Kidney capillary endothelial cell (primary cell): ENCODE results near the gene CRYZL1.
A peak's percentile ranks its signal among the peaks of the same experiment; 100 is the strongest.

ENCODE experiments used
- DNase-seq: peaks from one replicate; pipeline ENCODE4 v3.0.0-alpha.2; 2018; ENCODE audit warnings: low spot score

Gene CRYZL1

GRCh38 chr21:33560965-33561364 lies 80.6 kb downstream of the CRYZL1 start:
- DNase-seq, result no peak

GRCh38 chr21:33559813-33560212 lies 81.7 kb downstream of the CRYZL1 start:
- DNase-seq, result no peak

DNA sequence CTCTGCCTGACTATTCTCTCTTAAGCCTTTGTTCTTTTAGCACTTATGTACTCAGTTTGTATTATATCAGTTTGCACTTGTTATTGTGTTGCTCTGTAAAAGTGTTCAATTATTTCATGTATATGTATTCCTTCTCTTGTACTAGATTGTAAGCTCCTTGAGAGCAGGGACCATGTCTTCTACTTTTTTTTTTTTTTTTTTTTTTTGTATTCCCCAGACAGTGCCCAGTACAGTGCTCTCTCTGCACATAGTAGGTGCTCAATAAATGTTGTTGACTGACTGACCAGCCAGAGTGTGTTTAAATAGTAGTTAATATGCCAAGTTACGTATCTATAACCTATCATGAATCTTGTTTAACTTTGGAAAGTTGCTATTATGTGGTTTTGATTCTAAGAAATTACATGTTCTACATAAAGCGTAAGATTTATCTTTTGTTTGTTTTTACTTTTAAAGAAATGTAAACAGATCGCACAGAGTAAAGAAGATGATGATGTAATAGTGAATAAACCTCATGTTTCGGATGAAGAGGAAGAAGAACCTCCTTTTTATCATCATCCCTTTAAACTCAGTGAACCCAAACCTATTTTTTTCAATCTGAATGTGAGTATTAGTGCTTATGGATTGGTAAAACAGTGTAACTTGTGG lies 82.6 kb downstream of the CRYZL1 start:
- no peak for DNase-seq

DNA sequence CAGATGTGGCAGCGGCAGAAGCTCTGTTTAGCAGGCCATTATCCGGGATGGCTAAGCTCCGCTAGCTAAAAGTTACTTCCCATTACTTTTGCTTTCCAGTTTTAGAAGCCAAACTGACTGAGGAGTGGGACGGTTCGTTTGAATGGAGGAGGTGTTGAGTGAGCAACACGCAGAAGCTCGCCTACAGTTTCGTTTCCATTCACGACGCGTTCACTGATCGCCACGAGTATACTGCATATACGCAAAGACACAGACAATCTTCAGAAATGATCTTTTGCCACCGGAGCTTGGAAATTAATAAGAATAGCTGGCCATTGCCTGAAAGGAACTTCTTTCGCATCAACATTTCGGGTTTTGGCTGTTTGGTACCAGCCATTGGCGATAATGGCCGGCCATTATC lies 84.1 kb downstream of the CRYZL1 start:
- DNase-seq, result no peak

DNA sequence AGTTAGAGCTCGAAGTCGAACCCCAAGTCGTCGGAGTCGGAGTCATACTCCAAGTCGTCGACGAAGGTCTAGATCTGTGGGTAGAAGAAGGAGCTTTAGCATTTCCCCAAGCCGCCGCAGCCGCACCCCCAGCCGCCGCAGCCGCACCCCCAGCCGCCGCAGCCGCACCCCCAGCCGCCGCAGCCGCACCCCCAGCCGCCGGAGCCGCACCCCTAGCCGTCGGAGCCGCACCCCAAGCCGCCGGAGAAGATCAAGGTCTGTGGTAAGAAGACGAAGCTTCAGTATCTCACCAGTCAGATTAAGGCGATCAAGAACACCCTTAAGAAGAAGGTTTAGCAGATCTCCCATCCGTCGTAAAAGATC lies 86.6 kb downstream of the CRYZL1 start:
- no peak for DNase-seq

DNA sequence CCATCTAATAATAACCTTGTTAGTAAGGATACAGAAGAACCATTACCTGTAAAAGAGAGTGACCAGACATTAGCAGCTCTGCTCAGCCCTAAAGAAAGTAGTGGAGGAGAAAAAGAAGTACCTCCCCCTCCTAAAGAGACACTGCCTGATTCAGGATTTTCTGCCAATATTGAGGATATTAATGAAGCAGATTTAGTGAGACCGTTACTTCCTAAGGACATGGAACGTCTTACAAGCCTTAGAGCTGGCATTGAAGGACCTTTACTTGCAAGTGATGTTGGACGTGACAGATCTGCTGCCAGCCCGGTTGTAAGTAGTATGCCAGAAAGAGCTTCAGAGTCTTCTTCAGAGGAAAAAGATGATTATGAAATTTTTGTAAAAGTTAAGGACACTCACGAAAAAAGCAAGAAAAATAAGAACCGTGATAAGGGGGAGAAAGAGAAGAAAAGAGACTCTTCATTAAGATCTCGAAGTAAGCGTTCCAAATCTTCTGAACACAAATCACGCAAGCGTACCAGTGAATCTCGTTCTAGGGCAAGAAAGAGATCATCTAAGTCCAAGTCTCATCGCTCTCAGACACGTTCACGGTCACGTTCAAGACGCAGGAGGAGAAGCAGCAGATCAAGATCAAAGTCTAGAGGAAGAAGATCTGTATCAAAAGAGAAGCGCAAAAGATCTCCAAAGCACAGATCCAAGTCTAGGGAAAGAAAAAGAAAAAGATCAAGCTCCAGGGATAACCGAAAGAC lies 87.1 kb downstream of the CRYZL1 start:
- DNase-seq, result no peak

DNA sequence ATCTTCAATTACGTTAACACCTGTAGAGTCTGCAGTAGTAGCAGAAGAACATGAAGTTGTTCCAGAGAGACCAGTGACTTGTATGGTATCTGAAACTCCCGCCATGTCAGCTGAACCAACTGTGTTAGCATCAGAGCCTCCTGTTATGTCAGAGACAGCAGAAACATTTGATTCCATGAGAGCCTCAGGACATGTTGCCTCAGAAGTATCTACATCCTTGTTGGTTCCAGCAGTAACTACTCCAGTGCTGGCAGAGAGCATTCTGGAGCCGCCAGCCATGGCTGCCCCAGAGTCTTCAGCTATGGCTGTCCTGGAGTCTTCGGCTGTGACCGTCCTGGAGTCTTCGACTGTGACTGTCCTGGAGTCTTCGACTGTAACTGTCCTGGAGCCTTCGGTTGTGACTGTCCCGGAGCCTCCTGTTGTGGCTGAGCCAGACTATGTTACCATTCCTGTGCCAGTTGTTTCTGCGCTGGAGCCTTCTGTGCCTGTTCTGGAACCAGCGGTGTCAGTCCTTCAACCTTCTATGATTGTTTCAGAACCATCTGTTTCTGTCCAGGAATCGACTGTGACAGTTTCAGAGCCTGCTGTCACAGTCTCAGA lies 88.4 kb downstream of the CRYZL1 start:
- DNase-seq, result no peak

GRCh38 chr21:33552093-33552998 lies 89.2 kb downstream of the CRYZL1 start:
- no peak for DNase-seq

DNA sequence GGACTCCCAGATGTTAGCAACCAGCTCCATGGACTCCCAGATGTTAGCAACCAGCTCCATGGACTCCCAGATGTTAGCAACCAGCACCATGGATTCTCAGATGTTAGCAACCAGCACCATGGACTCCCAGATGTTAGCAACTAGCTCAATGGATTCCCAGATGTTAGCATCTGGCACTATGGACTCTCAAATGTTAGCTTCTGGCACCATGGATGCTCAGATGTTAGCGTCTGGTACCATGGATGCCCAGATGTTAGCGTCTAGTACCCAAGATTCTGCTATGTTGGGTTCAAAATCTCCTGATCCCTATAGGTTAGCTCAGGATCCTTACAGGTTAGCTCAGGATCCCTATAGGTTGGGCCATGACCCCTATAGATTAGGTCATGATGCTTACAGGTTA lies 89.9 kb downstream of the CRYZL1 start:
- no peak for DNase-seq

DNA sequence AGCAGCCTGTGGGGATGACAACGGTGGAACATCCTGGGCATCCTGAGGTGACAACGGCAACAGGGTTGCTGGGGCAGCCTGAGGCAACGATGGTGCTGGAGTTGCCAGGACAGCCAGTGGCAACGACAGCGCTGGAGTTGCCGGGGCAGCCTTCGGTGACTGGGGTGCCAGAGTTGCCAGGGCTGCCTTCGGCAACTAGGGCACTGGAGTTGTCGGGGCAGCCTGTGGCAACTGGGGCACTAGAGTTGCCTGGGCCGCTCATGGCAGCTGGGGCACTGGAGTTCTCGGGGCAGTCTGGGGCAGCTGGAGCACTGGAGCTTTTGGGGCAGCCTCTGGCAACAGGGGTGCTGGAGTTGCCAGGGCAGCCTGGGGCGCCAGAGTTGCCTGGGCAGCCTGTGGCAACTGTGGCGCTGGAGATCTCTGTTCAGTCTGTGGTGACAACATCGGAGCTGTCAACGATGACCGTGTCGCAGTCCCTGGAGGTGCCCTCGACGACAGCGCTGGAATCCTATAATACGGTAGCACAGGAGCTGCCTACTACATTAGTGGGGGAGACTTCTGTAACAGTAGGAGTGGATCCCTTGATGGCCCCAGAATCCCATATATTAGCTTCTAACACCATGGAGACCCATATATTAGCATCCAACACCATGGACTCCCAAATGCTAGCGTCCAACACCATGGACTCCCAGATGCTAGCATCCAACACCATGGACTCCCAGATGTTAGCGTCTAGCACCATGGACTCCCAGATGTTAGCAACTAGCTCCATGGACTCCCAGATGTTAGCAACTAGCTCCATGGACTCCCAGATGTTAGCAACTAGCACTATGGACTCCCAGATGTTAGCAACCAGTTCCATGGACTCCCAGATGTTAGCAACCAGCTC lies 90.5 kb downstream of the CRYZL1 start:
- DNase-seq, result no peak

DNA sequence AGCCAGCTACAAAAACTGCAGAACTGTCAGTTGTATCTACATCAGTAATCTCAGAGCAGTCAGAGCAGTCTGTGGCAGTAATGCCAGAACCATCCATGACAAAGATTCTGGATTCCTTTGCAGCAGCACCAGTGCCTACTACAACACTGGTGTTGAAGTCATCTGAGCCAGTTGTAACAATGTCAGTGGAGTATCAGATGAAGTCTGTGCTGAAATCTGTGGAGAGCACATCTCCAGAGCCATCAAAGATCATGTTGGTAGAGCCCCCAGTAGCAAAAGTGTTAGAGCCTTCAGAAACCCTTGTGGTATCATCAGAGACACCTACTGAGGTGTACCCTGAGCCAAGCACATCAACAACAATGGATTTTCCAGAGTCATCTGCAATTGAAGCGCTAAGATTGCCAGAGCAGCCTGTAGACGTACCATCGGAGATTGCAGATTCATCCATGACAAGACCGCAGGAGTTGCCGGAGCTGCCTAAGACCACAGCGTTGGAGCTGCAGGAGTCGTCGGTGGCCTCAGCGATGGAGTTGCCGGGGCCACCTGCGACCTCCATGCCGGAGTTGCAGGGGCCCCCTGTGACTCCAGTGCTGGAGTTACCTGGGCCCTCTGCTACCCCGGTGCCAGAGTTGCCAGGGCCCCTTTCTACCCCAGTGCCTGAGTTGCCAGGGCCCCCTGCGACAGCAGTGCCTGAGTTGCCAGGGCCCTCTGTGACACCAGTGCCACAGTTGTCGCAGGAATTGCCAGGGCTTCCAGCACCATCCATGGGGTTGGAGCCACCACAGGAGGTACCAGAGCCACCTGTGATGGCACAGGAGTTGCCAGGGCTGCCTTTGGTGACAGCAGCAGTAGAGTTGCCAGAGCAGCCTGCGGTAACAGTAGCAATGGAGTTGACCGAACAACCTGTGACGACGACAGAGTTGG lies 91.4 kb downstream of the CRYZL1 start:
- DNase-seq, result no peak

DNA sequence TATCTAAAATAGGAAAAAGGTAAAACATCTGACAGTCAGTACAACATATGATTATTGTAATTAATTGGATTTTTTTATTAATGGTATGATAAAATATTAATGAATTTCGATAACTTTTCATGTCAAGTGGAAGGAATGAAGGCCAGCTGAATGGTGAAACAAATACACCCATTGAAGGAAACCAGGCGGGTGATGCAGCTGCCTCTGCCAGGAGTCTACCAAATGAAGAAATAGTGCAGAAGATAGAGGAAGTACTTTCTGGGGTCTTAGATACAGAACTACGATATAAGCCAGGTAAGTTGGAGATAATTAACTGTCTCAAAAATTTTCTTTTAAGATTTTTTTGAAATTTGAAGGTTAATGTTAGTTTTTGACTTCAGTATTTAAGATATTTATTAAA lies 95.5 kb downstream of the CRYZL1 start:
- DNase-seq, result no peak

- no peak for DNase-seq
Observed at GRCh38 chr21:33544451-33545195, 96.9 kb downstream of the CRYZL1 start.

DNA sequence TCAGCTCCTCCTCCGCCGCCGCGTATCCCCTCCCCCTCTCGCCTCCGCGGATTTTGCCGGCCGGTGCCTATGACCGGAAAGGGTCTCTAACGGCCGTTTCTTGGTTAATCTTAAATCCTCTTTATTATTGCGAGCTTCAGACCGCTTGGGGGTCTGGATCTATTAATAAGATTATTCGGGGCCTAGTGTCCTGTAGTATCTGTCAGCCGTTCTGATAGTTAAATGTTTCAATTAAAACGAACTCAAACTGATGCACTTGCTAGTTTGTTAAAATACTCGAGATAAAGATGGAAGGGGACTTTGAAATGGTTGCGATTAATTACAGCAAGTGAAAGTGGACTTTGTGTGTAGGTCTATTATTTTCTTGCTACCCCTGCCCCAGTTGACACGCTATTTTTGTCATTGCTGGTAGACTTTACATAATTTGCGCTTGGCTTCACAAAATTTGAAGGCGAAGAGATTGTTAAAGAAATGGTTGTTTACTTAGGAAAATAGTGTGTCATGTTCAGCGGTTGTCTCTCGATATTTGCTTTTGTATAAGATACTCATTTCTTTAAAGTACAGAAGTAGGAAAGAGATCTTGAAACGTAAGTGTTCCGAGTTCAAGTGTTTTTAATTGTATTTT lies 97.9 kb downstream of the CRYZL1 start:
- no peak for DNase-seq

- peak; percentile 98 for DNase-seq
Observed at GRCh38 chr21:33542640-33543504, 98.7 kb downstream of the CRYZL1 start, which contains the start of gene SON. Gene SON (plus strand): TSS chr21:33543038. CDS start chr21:33543093, 55 bp downstream.

DNA sequence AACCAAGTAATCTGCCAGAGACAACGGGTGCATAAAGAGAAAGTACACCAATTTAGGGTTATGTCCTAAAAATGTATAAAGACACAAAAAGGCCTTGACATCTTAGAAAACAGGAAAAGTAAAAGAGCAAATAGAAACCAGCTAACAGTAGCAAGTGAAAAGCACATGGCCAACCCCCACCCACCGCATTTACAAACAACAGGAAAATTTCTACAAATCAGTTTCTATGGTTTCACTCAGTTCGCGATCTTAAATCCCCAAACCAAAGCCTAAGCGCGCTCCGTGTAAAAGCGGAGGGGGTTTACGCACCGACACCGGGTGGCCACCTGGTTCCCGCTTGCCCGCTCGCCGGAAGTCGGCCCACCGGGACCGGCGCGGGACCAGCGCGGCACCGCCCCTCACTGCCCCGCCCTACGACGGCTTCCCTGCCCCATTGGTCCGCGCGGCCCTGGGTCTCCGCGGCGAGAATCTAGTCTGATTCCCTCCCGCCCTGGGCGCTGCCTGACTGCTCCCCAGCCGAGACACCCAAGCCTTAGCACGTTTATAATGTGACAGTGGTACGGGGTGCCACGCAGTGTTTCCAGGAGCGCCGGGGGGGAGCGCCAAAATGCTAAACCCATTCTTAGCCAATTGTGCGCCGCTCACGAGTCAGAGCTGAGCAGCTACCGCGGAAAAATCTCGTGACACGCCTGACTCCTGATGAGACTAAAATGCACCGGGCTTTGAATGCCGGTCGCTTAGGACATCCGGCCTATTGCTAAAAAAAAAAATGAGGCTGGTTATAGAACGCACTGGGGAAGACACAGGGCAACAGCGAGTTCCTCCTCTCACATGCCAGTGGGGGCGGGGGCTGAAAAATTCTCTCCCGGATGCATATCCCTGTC lies 99.5 kb downstream of the CRYZL1 start, which contains the start of gene GART:
GART (minus strand) TSS at position 362 of the 884 bp plus-strand sequence. CDS start 2,802 bp downstream, outside the sequence.
- DNase-seq, result peak; percentile 60
